GM19438 (cell line): ENCODE data around the gene PSMD2.
"Not testable (repeated sequence)": the region's sequence is repeated elsewhere in the genome, so short reads cannot be mapped to it uniquely, and the experiment has no call there.

ENCODE experiments used
- ATAC-seq: cut with Tn5 transposase; IDR thresholded peaks from one replicate; pipeline ENCODE4 v1.9.1; 2021; ENCODE audit warnings: low read depth; ENCODE audit not compliant: unreplicated experiment

The PSMD2 gene

GRCh38 chr3:184337981-184338380 lies 38.9 kb downstream of the PSMD2 start:
- ATAC-seq = no peak

GRCh38 chr3:184338511-184338945 lies 39.5 kb downstream of the PSMD2 start:
- no peak for ATAC-seq

GRCh38 chr3:184339001-184339400 lies 40.0 kb downstream of the PSMD2 start:
- ATAC-seq = no peak

- ATAC-seq = not testable (repeated sequence)
These were observed 40.6 kb downstream of the PSMD2 start for GRCh38 chr3:184339451-184340135.

DNA sequence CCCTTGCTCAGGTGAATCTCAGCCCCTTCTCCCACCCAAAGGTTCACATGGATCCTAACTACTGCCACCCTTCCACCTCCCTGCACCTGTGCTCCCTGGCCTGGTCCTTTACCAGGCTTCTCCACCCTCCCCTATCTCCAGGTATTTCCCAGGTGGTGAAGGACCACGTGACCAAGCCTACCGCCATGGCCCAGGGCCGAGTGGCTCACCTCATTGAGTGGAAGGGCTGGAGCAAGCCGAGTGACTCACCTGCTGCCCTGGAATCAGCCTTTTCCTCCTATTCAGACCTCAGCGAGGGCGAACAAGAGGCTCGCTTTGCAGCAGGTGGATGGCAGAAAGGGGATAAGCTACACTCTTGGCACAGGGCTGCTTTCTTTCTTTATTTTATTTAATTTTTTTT lies 42.9 kb downstream of the PSMD2 start:
- ATAC-seq = no peak

GRCh38 chr3:184343200-184343876 lies 44.3 kb downstream of the PSMD2 start:
- ATAC-seq = no peak

GRCh38 chr3:184344579-184345316 lies 45.7 kb downstream of the PSMD2 start:
- ATAC-seq = no peak

DNA sequence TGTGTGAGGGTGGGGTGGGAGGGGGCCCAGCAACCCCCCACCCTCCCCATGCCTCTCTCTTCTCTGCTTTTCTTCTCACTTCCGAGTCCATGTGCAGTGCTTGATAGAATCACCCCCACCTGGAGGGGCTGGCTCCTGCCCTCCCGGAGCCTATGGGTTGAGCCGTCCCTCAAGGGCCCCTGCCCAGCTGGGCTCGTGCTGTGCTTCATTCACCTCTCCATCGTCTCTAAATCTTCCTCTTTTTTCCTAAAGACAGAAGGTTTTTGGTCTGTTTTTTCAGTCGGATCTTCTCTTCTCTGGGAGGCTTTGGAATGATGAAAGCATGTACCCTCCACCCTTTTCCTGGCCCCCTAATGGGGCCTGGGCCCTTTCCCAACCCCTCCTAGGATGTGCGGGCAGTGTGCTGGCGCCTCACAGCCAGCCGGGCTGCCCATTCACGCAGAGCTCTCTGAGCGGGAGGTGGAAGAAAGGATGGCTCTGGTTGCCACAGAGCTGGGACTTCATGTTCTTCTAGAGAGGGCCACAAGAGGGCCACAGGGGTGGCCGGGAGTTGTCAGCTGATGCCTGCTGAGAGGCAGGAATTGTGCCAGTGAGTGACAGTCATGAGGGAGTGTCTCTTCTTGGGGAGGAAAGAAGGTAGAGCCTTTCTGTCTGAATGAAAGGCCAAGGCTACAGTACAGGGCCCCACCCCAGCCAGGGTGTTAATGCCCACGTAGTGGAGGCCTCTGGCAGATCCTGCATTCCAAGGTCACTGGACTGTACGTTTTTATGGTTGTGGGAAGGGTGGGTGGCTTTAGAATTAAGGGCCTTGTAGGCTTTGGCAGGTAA lies 46.5 kb downstream of the PSMD2 start:
- ATAC-seq = no peak

DNA sequence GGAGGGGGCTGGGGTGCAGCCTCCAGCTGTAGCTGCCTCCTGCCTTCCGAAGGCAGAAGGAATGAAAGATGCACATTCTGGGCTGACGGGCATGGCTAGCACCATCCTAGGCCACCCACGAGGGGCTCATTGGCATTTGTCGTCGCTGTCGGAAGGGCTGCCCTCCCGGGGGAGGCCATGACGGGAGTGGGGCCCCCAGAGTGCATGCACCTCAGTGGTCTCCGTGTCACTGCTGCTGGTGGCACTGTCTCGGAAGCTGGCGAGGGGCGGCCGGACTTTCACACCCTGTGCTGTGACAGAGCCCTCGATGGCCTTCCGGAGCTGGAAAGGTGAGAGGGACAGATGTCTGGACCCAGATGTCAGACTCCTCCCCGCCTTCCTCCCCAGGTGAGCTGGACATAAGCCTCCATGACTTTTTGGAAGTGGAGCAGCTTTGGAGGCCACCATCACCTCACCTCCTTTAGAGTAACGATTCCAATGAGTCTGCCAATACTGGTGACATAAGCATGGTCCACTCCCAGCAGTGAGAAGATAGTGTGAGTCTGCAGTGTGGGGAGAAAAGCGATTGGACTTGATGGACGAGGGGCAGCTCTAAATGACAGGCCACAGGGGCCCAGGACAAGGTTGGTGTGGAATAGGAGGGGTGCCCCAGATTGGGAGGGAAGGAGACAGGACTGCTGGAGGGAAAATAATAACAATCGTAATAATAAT lies 47.6 kb downstream of the PSMD2 start:
- ATAC-seq = no peak

- no peak for ATAC-seq
These were observed 48.4 kb downstream of the PSMD2 start for GRCh38 chr3:184347321-184348056.

DNA sequence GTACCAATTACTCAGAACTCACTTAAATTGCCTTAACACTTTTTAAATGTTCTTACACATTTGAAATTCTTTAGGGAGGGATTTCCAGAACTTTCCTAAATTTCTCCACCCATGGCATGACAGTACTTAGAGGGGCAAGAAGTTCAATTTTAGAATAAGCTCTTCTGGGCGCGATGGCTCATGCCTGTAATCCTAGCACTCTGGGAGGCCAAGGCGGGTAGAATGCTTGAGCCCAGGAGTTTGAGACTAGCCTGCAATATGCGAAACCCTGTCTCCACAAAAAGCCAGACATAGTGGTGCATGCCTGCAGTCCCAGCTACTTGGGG lies 49.0 kb downstream of the PSMD2 start:
- no peak for ATAC-seq

GRCh38 chr3:184349563-184350470 lies 50.8 kb downstream of the PSMD2 start:
- ATAC-seq = no peak

- ATAC-seq = no peak
These were observed 51.6 kb downstream of the PSMD2 start for GRCh38 chr3:184350618-184351017.

- no peak for ATAC-seq
These were observed 52.6 kb downstream of the PSMD2 start for GRCh38 chr3:184351511-184352148.

DNA sequence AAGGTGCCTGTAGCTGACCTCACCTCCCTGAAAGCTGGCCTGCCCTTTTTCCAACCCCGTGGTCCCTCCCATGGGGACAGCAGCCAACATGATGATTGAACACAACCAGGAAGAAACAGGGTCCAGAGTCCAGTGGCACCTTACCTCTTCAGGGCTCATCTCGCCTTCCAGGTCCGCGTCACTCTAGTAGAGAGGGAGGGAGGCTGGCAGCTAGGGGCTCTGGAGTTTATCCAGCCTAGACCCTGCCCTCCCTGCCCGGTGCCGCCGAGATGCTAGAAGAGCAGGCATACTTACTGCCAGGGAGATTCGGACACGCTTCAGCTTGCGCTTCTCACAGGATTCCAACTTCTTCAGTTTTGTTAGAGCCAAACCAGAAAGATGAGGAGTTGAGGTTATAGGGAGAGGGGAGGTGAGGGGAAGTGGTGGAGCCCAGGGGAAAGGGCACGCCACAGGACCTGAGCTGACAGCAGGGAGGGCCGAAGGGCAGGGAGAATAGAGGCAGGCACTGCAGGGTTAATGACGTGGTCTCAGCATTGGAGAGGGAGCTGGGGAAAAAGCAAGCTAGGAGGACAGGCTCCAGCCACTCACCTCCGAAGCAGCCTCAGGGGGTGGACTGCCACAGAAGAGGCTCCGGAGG lies 53.2 kb downstream of the PSMD2 start:
- no peak for ATAC-seq

- ATAC-seq = no peak
These were observed 54.0 kb downstream of the PSMD2 start for GRCh38 chr3:184352897-184353545.

DNA sequence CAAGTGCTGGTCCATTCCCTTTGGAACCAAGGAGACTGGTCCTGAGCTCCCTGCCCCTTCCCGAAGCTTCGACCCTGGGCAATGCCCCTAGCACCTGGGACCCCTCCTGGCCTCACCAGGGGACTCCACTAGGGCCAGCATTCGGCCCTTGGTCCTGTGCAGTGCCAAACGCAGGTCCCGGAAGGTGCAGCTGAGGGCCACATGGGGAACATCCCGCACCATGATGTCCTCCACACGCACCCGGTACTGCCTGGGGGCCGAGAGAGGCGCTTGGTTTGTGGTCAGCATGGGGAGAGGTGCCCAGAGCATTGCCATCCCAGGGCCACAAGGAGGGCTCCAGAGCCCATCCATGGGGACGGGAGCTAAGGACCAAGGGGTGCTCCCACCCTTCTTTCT lies 54.5 kb downstream of the PSMD2 start:
- no peak for ATAC-seq
